ENCODE measurements around the gene HOXD9. TPM values are rescaled to one million over a fixed set of nuclear protein-coding genes. Genes with fewer than 3 reads are reported as not detected.
A peak's percentile ranks its signal among the peaks of the same experiment; 100 is the strongest.

Gene HOXD9
- total RNA-seq, 2 donors from 2014 or later: 0.13 to 0.27 TPM

DNA sequence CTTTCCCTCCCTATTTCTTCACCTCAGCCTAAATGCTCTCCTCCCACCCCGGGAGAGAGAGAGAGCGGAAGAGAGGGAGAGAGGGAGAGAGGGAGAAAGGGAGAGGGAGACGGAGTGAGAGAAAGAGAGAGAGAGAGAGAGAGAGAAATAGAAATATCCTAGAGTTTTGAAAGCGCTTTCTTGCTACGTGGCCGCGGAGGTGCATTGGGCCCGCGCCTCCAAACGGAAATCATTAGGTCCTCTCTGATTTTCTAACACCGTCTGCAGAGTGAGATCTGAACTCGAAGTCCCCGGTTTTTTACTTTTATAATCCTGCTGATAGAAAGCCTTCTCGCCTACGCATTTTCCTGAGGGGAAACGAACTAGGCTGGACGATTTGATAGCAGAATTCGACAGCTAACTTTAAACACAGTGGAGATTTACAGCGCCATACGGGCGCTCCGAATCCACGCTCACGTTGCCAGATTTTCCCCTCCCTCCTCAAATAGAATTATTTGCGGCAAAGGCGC, 37.9 kb upstream of the HOXD9 start:
- ATAC-seq (no peak), DNase-seq (no peak)
- intact Hi-C loops (cut with DNase I): loop anchor here (5.0 to 10.0 kb wide), 4 partner anchors 397 to 720 kb away; no protein-coding TSS in a partner anchor

DNA sequence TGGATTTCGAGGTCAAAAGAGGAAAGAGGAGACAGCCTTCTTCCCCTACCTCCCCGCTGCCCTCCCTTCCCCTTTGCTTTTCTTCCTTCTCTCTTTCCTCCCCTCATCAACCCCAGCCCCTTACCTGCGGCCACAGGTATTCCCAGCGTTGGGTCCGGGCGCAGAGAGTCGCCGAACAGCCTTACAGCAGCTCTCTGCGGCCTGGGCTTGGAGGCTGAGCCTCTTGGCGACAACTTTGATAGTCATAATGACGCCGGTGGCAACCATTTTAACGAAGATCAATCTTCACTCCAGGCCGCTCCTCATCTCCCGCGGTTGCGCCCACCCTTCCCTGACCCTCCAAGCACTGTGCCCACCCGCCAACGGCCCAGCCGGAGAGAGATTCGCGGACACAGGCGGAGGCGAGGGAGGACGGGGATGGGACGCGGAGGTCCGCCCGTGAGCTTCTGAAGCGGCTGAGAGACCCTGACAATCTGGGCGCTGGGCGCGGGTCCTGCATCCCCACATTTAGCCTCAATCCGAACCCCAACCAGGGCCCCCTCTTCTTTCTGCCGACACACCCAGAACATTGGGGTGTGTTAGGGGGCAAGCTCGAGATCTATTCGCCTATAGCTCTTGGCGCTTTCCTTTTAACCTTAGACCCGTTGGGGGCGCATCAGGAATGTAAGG, 37.3 kb upstream of the HOXD9 start:
- DNase-seq (no peak), ATAC-seq (no peak)
- intact Hi-C loops (cut with DNase I): loop anchor here (5.0 to 10.0 kb wide), 4 partner anchors 398 to 720 kb away; no protein-coding TSS in a partner anchor

DNA sequence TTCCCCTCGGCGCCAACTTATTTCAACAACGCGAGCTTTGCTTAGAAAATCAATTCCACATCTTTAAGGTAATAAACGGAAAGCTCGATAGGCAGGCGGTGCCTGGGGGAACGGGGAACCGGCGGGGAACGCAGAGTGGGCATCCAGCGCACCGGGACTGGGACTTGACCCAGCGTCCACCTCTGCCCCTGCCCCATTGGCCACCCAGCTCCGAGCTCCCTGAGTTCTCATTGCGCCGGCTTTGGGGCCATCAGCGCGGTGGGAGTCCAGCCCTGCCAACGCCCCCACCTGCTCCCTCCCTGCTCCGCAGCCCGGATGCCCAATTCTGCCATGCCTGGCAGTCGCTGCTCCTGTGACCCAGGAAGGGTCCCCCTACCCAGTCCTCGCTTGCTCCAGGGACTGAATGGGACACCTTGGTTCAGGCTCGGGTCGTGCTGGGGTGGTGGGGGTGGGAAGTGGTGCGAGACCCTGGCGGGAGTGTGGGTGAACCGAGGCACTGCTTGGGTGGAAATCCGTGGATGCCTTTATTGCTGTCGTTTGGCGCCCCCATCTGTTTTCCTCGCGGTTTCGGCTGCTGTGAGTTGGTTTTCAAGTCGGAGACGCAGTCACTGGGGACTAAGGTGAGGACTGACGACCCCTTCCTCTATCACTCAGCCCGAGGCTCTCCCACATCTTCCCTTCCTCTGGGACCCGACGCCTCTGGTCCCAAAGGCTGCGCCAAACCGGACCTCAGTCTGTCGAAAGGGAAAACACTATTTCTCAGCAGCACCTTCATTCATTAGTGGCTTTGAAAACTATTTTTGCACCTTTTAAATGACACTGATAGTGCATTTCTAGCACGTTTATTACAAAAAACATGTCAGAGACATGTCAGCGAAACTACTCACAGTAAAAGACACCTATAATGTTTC, 36.4 kb upstream of the HOXD9 start:
- intact Hi-C loops (cut with DNase I): loop anchor here (2.0 to 10.0 kb wide), 5 partner anchors 395 to 721 kb away; no protein-coding TSS in a partner anchor
- ATAC-seq (peak; percentile 19 to 25), DNase-seq (no peak)

DNA sequence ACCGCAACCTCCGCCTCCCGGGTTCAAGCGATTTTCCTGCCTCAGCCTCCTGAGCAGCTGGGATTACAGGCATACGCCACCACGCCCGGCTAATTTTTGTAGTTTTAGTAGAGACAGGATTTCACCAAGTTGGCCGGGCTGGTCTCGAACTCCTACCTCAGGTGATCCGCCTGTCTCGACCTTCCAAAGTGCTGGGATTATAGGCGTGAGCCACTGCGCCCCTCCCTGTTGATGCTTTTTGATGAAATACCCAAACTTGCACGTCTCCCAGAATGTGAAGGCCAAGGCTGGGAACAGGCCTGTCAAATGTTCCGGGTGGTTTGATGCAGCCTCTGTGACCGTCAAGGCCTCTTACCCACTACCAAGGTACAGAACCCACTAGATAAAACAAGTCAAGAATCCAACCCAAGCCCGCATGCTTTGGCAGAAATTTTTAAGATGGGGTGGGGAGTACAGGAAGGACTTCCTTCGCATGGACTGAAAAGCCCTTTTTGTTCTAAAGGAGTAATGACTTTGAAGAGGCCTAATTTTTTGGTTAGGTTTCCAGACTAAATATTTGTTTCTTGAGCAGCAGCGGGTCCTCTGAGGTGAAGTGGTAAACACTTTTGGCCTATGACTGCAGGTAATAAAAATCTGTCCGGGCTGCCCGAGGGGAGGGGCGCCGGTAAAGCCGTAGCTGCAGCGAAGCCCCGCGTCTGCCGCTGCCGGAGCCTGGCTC, 35.0 kb upstream of the HOXD9 start:
- DNase-seq (no peak), ATAC-seq (no peak)
- intact Hi-C loops (cut with DNase I): loop anchor here (2.0 to 10.0 kb wide), 5 partner anchors 397 to 723 kb away; no protein-coding TSS in a partner anchor

DNA sequence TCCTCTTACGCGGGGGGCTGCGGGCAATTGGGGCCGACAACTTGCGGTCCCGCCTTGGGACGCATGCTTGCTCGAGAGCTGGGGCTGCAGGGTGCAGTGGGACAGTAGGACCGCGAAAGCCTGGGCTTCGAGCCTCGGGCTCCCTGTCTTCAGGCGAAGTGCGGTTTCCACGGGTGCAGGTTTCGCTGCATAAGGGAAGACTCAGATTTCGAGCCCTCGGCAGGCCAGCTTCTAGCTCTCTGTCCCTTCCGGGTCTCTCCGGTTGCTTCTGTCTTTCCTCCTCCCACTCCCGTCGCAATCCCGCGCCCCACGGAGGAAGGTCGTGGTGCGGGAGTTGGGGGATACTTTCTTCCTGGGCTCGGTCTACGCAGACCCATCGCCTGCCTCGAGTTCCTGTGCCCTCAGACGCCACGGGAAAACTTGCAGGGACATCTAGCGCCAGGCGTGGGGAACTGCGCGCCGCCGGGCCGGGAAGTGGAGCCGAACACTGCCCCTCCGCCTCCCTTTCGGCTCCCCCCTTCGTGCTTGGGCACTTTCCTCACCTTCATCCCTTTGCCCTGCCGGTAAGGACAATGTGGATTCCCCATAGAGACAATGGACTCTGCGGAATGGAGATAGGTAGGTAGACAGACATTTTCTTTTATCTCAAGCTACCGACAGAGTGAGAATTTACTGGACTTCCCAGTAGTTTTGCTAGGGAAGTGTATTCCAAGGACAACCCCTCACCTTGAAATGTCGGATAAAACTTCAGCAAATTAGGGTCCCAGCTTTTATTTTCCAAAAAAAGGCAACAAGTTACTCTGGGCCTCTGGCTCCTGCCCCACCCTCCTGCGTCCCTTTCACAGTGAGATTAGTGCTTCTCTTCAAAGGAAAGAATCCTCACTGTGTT, 34.2 kb upstream of the HOXD9 start:
- intact Hi-C loops (cut with DNase I): loop anchor here (5.0 to 10.0 kb wide), 4 partner anchors 401 to 723 kb away; no protein-coding TSS in a partner anchor
- ATAC-seq: peak; percentile 81 to 86
- DNase-seq: peak; percentile 57

DNA sequence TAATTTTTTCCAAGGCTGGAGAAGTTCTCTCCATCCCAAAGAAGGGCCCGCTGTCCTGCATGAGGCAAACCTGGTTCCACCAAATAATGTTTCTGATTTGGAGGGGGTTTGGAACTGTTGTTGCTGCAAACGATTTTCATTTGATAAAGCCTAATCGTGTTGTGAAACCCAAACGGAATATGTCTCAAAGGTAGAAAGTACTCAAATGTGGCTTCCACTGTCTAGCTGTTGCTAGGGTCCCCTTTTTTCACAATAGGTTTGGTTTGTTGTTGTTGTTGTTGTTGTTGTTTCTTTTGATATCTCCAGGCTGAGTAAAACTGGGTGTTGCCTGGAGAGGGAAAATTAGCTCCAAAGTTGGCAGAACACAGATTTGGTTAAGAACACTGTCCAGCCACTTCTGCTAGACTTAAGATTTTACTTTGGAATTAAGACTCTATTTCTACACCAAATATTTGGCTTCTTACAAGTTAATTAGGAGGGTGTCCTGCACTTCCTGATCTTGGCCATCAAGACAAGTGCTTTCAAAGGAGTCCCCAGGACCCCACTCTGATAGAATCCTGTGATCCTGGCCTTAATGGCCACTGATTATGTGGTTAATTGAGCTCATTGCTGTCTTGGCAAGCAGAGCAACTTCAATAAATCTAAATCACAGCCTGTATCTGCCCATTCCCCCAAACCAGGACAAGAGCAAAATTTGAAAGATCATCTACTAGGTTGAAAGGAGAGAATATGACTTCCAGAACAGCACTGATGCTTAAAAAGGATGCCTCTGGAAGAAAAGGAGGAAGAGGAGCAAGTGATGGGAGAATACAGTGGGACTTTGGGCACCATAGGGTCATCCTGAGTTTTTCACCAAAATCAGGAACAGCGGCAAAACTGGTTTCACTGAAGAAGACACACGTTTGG, 33.3 kb upstream of the HOXD9 start:
- DNase-seq (no peak), ATAC-seq (no peak)
- intact Hi-C loops (cut with DNase I): loop anchor here (5.0 to 10.0 kb wide), 4 partner anchors 402 to 724 kb away; no protein-coding TSS in a partner anchor

DNA sequence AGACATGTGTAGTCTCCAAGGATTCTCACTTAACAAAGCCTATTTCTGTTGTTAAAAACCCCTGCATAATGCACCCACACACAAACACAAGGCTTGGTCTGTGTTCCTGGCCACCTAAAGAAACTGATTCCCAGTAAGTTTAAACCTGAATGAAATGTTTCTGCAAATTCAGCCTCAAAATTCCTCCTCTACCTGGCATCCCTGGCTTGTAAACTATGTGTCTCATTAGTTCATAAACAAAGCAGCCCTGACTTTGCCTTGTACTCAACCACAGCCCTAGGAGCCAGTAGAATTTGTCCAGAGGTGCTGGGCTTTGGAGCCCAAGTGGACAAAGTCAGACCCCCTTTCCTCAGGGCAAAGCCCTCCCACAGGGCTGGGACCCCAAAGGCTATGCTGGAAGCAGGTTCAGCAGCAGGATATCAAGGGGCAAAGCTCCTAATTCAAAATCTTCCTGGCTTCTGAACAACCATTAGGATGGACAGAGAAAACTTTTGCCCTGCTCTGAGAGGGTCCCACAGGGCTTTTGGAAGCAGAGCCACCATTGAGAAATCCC, 32.6 kb upstream of the HOXD9 start:
- intact Hi-C loops (cut with DNase I): loop anchor here (5.0 to 10.0 kb wide), 4 partner anchors 403 to 725 kb away; no protein-coding TSS in a partner anchor
- ATAC-seq (no peak), DNase-seq (no peak)

DNA sequence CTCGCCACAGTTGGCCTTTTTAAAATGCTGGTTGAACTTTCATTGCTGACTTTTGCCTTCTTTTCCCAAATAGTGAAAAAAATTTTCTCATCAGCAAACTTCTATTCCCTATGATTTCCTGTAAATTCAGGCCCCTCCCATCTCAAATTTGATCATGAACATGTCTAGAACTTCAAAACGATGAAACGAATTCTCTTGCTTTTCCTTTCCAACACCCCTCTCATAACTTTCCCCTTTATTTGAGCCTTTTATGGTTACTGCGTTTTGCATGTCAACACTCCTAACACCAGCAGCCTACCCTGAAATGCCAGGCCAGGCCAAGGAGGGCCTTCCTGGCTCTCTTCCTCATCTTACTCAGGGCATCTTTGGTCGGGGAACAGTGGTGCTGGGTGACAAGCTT, 31.7 kb upstream of the HOXD9 start:
- ATAC-seq (no peak), DNase-seq (no peak)
- intact Hi-C loops (cut with DNase I): no loop called here

DNA sequence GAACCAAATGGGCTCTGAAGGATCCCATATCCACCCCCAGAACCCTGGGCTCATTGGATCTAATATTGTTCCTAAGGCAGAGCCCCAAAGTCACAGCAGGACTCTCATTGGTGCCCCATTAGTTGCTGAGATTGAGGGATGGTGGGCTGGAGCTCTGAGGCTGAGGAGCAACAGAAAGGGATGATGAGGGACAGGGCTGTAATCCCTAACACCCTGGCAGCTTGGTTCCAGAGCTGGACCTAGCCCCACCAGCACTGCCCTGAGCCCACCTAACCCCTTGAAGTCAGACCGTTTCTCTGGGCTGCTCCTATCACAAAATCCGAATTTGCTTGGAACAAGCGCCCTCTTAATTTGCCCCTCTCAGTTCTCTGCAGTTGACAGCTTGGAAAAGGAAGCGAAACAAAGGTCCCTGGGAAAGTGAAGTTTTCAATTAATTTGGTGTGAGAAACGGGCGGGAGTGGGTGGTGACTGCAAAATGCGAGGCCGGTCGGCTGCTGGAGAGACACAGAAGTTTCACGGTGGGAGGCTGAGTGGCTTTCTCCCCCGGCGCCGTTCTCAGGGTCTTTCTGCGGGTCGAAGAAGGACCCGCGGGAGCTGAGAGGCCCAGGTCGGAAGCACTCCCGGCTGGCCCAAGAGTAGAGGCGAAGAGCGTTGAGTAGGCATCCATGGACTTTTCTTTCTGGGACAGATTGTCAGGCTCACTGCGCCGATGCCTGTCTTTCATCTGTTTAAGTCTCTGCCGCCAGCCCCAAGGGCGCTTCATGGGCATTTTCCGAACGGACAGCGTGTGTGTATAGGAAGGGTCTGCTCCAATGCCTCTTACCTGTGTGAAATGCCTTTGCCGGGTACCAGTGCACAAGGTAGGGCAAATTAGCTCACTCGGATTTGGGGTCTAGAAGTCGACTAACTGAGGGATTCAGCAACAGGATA, 30.9 kb upstream of the HOXD9 start:
- no peak for DNase-seq
- ATAC-seq: no peak
- intact Hi-C loops (cut with DNase I): no loop called here

DNA sequence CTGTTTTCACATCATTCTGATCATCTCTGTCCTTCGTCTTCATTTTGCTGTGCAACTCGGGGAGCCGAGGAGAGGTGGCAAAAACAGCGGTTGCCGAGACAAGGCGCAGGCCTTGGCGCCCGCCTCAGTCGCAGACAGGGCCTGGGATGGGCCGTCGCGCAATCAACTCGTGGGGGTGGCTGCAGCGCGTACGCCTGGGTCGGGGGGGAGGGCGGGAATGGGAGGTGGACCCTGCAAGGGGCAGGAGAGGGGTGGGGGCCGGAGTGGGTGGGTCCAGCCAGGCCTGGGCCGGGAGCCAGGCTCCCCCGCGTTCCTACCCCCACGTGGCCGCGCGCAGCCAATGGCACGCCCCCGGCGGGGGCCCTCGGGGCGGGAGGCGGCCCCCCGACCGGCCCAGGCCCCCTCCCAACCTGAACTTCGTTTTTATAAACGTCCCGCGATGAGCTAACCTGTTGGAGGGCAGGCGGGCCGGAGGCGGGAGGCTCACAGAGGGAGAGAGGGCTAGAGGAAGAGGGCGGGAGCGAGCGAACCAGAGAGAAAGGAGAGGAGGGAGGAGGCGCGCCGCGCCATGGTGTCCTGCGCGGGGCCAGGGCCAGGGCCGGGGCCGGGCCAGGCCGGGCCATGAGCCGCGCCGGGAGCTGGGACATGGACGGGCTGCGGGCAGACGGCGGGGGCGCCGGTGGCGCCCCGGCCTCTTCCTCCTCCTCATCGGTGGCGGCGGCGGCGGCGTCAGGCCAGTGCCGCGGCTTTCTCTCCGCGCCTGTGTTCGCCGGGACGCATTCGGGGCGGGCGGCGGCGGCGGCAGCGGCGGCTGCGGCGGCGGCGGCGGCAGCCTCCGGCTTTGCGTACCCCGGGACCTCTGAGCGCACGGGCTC, 30.0 kb upstream of the HOXD9 start, which contains the start of gene HOXD13:
Gene HOXD13 (plus strand): TSS at position 452 of the 875 bp plus-strand sequence. CDS start 170 bp downstream, at position 622.
- DNase-seq: no peak
- peak in 1 of 2 donors; percentile 17 for ATAC-seq
- intact Hi-C loops (cut with DNase I): no loop called here

DNA sequence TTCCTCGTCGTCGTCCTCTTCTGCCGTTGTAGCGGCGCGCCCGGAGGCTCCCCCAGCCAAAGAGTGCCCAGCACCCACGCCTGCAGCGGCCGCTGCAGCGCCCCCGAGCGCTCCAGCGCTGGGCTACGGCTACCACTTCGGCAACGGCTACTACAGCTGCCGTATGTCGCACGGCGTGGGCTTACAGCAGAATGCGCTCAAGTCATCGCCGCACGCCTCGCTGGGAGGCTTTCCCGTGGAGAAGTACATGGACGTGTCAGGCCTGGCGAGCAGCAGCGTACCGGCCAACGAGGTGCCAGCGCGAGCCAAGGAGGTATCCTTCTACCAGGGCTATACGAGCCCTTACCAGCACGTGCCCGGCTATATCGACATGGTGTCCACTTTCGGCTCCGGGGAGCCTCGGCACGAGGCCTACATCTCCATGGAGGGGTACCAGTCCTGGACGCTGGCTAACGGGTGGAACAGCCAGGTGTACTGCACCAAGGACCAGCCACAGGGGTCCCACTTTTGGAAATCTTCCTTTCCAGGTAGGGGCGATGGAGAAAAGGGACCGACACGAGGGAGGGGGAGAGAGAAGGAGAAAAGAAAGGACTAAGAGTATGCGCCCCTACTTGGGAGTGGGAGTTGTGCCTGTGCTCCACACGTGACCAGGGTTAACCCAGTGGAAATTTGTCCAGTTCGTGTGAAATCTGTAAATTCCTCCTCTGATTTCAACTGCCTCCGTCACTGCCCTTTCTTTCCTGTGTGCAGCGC, 29.2 kb upstream of the HOXD9 start:
- no peak for ATAC-seq
- intact Hi-C loops (cut with DNase I): no loop called here
- no peak for DNase-seq

DNA sequence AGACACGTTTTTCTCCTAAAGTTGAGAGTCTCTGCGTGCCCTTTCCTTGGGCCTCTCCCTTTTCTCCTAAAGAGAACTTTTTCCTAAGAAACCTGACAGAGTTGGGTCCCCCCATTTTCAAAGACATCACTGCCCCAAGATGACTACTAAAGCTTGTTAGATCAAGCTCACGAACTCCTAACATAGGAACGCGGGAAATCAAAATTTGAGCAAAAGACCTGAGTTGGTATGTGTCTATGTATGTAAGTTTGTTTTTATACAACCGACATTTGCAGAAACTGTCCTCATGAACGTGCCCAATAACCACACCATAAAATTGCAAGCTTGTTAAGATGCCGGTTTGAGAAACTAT, 28.6 kb upstream of the HOXD9 start:
- intact Hi-C loops (cut with DNase I): no loop called here
- no peak for ATAC-seq
- DNase-seq: no peak

DNA sequence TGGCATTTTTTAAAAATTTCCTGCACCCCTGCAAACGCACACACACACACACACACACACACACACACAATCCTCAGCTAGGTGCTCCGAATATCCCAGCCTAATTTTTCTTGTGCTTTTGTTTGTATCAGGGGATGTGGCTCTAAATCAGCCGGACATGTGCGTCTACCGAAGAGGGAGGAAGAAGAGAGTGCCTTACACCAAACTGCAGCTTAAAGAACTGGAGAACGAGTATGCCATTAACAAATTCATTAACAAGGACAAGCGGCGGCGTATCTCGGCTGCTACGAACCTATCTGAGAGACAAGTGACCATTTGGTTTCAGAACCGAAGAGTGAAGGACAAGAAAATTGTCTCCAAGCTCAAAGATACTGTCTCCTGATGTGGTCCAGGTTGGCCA, 28.2 kb upstream of the HOXD9 start:
- ATAC-seq (no peak), DNase-seq (no peak)
- intact Hi-C loops (cut with DNase I): no loop called here

DNA sequence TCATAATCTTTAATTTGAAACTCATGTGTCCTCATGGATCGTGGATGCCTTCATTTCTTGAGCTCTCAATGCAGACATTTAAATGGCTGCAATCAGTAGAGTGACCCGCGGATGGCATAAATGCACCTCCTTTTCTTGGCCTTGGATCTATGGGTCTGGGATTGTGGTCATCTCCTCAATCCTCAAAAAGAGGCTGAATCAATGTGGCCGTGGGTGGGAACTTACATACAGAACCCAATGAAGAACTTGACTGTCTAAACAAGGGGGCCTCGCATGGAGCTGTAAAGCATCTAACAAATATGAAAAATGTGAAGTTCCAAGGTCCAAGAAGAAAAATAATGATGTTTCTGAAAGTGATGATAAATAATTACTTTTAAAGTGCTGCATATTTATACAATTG, 27.1 kb upstream of the HOXD9 start:
- no peak for DNase-seq
- intact Hi-C loops (cut with DNase I): no loop called here
- no peak for ATAC-seq
